PFSK-1 (cell line): ENCODE measurements around the gene ZNF398. TPM values are rescaled to one million over a fixed set of nuclear protein-coding genes. Genes with fewer than 3 reads are reported as not detected.

Experiments used
- FOXP2 ChIP-seq: optimal IDR thresholded peaks from 2 replicates; pipeline ENCODE3; 2011; ENCODE audit warnings: borderline replicate concordance, control low read depth, inconsistent platforms; ENCODE audit not compliant: insufficient read depth; ENCODE audit errors: extremely low read length, extremely low read depth
- POLR2AphosphoS5 ChIP-seq: IDR thresholded peaks from 2 replicates; pipeline ENCODE4 v1.6.1; 2012; ENCODE audit warnings: low read depth, mild to moderate bottlenecking, control low read depth, low read length, moderate library complexity
- REST ChIP-seq, 2 experiments: IDR thresholded peaks; 2 replicates each; pipeline versions ENCODE4 v1.6.1 to v1.8.0; 2011 to 2012; ENCODE audit warnings: low read depth in 2 of 2, low read length in 2 of 2, control low read depth in 1 of 2, inconsistent platforms in 1 of 2, mild to moderate bottlenecking in 1 of 2, moderate library complexity in 1 of 2; ENCODE audit not compliant: insufficient read depth in 1 of 2
- SIN3A ChIP-seq: IDR thresholded peaks from 2 replicates; pipeline ENCODE4 v1.6.1; 2012; ENCODE audit warnings: mild to moderate bottlenecking, low read length, moderate library complexity, borderline replicate concordance; ENCODE audit not compliant: insufficient read depth
- TAF1 ChIP-seq: IDR thresholded peaks from 2 replicates; pipeline ENCODE4 v1.6.1; 2012; ENCODE audit warnings: low read length, control low read depth, borderline replicate concordance; ENCODE audit not compliant: insufficient read depth
- polyA plus RNA-seq: library from polyadenylated mRNA; unstranded; fragments of >200 nt; gene quantifications from one replicate; pipeline ENCODE4 v1.2.1, GENCODE V29; 2012; ENCODE audit warnings: low read depth, missing spikeins; ENCODE audit not compliant: insufficient read length

Gene ZNF398, protein sequence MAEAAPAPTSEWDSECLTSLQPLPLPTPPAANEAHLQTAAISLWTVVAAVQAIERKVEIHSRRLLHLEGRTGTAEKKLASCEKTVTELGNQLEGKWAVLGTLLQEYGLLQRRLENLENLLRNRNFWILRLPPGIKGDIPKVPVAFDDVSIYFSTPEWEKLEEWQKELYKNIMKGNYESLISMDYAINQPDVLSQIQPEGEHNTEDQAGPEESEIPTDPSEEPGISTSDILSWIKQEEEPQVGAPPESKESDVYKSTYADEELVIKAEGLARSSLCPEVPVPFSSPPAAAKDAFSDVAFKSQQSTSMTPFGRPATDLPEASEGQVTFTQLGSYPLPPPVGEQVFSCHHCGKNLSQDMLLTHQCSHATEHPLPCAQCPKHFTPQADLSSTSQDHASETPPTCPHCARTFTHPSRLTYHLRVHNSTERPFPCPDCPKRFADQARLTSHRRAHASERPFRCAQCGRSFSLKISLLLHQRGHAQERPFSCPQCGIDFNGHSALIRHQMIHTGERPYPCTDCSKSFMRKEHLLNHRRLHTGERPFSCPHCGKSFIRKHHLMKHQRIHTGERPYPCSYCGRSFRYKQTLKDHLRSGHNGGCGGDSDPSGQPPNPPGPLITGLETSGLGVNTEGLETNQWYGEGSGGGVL
- polyA plus RNA-seq: 10.3 TPM

- TF ChIP-seq FOXP2 (peak; percentile 82), REST (IDR thresholded peaks at IDR 0.05; ENCODE audit: insufficient read depth in 1 of 2, low read depth in 2 of 2, low read length in 2 of 2) (no peak), SIN3A (no peak), TAF1 (peak; percentile 79), POLR2AphosphoS5 (no peak; the same call in 1 of the 2 replicates)
Measured at GRCh38 chr7:149147072-149147751, at the start of gene ZNF398. TSS of gene ZNF398 (plus strand) at chr7:149147453. CDS start at chr7:149147743, 290 bp downstream.

GRCh38 chr7:149099058-149099457 is 48.2 kb upstream of the ZNF398 start:
- TF ChIP-seq TAF1 (no peak), REST (IDR thresholded peaks at IDR 0.05; ENCODE audit: insufficient read depth in 1 of 2, low read depth in 2 of 2, low read length in 2 of 2) (no peak), FOXP2 (no peak), POLR2AphosphoS5 (no peak), SIN3A (no peak)

DNA sequence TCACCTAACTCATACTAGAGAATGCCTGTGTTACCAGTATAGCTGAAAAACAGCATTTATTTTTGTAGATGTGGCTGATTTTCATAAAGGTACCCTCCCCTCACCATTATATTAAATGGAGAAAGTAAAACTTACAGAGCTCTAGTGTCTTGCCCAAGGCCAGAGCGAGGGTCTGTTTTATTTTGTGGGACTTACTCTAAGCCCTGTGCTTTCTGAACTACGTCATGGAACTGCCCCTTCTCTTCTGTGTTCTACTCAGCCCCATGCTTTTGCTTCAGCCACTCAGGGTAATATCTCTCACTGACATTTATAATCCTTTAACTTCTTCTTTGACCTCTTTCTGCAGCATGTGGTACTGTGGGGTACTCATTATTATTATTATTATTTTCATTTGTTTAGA is 46.4 kb upstream of the ZNF398 start:
- no peak for TF ChIP-seq TAF1
- TF ChIP-seq POLR2AphosphoS5: no peak
- no peak for TF ChIP-seq FOXP2
- TF ChIP-seq SIN3A: no peak
- no peak for TF ChIP-seq REST (IDR thresholded peaks at IDR 0.05; ENCODE audit: insufficient read depth in 1 of 2, low read depth in 2 of 2, low read length in 2 of 2)

DNA sequence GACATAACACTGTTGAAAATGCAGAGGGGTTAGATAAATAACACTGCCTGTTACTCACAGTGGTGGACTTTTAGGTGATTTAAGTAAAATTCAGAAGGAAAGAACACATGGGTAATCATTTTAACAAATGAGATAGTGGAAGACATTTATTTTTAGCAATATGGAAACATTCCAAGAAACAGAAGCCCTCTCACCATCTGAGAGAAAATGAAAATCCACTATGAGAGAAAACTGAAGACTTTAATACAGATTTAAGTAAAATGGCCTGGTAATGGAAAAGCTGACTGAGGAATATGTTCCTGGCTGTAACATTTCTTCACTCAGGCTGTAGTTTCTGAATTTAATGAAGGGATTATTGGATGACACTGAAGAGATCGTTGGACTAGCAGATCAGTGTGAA is 44.6 kb upstream of the ZNF398 start:
- TF ChIP-seq SIN3A: no peak

- TF ChIP-seq SIN3A: no peak
- no peak for TF ChIP-seq FOXP2
- no peak for TF ChIP-seq POLR2AphosphoS5
- no peak for TF ChIP-seq REST (IDR thresholded peaks at IDR 0.05; ENCODE audit: insufficient read depth in 1 of 2, low read depth in 2 of 2, low read length in 2 of 2)
- TF ChIP-seq TAF1: no peak
Measured at GRCh38 chr7:149103424-149103823, 43.8 kb upstream of the ZNF398 start.
